Gastrocnemius medialis (tissue), 4 donors: ENCODE data around the gene XPO6. TPM values are rescaled to one million over a fixed set of nuclear protein-coding genes. Genes with fewer than 3 reads are reported as not detected.

ENCODE experiments used
- ATAC-seq, 2 donors: fragments of 150-250 bp; one replicate each; pipeline ENCODE4 v1.9.1; 2016
- DNase-seq, 2 donors: peaks; one replicate each; pipeline ENCODE4 v3.0.0-alpha.2; 2019
- H3K27ac ChIP-seq, 4 donors: fragments of 200-600 bp; sonication (generic); 1 replicate in 1 of 4; 2 replicates in 3 of 4; pipeline ENCODE4 v1.5.1; 2016 to 2018; ENCODE audit warnings: mild to moderate bottlenecking in 2 of 4, moderate library complexity in 1 of 4
- H3K27me3 ChIP-seq, 3 donors: fragments of 200-600 bp; sonication (generic) in 2 of 3; 1 replicate in 1 of 3; 2 replicates in 2 of 3; pipeline versions ENCODE4 v1.5.1 to v1.6.0; 2016 to 2019; ENCODE audit warnings: mild to moderate bottlenecking in 1 of 3, moderate library complexity in 1 of 3
- H3K36me3 ChIP-seq, 2 donors: fragments of 200-600 bp; sonication (generic) in 1 of 2; one replicate each; pipeline ENCODE4 v1.5.1; 2017 to 2018
- H3K4me1 ChIP-seq, 2 donors: fragments of 200-600 bp; sonication (generic) in 1 of 2; one replicate each; pipeline ENCODE4 v1.5.1; 2016 to 2017; ENCODE audit warnings: mild to moderate bottlenecking in 2 of 2
- H3K4me3 ChIP-seq, 4 donors: fragments of 200-600 bp; sonication (generic) in 3 of 4; 1 replicate in 1 of 4; 2 replicates in 3 of 4; pipeline ENCODE4 v1.5.1; 2016 to 2019; ENCODE audit warnings: mild to moderate bottlenecking in 2 of 4
- H3K9me3 ChIP-seq, 3 donors: fragments of 200-600 bp; sonication (generic) in 2 of 3; 1 replicate in 1 of 3; 2 replicates in 2 of 3; pipeline ENCODE4 v1.5.1; 2016 to 2019
- POLR2A ChIP-seq, 2 donors: fragments of 450-650 bp; IDR thresholded peaks; one replicate each; pipeline ENCODE4 v1.6.1; 2017; ENCODE audit warnings: antibody characterized with exemption in 2 of 2, mild to moderate bottlenecking in 2 of 2, moderate library complexity in 2 of 2
- in situ Hi-C, 4 donors: fragments of 200-750 bp; cut with MboI; loops; one replicate each; pipeline versions ENCODE4 v1.15.0 to v1.8.0; 2017; ENCODE audit warnings: low sequenced_read_pairs in 4 of 4
- intact Hi-C: fragments of 100-400 bp; cut with DNase I; formaldehyde crosslinking; loops from one replicate; pipeline ENCODE4 v1.15.1; 2023; ENCODE audit warnings: low total_unique reads
- total RNA-seq, 4 donors: library from RNA; depleted of rRNA; stranded (reverse); fragments of >200 nt; gene quantifications; one replicate each; pipeline versions ENCODE4 v1.1.0 to v1.2.3, GENCODE V29; 2016
- TF ChIP-seq, protein P1 (sequence below), 5 experiments: fragments of 450-650 bp in 3 of 5; fragments of 200-600 bp in 2 of 5; sonication (generic) in 2 of 5; IDR thresholded peaks in 4 of 5; conservative IDR thresholded peaks in 1 of 5; 1 replicate in 4 of 5; 2 replicates in 1 of 5; pipeline ENCODE4 v1.5.1; 2016 to 2019; ENCODE audit warnings: antibody characterized with exemption in 5 of 5, mild to moderate bottlenecking in 3 of 5, moderate library complexity in 3 of 5

XPO6 gene
- total RNA-seq, 4 donors from 2014 or later, result 20.9 to 40.1 (median 29.6) TPM

DNA sequence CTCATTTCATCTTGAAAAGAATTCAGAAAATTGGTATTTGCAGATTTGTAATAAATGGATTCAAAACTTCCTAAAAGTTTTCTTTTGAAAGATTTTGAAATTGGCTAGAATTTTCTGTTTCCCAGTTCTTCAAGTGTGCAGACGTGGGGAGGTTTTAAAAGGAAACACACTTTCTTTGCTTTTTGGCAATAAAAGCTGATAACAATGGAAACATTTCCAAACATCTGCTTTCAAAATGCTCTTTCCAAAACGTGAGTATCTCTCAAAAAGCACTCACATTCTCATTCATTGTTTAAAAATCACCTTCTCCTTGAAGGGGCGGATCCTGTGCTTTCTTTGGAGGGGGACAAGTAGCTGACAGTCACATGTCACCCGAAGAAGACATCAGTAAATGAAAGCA is 139.7 kb downstream of the XPO6 start:
- ATAC-seq (no peak), DNase-seq (no peak)
- H3K27ac ChIP-seq, result no peak overlapping the region
- no peak overlapping the region for H3K4me3 ChIP-seq
- H3K9me3 ChIP-seq, result no peaks in the 10 kb centered on the region
- no peaks in the 10 kb centered on the region for H3K36me3 ChIP-seq
- no peak for TF ChIP-seq POLR2A (IDR thresholded peaks at IDR 0.05)
- TF ChIP-seq, protein P1, sequence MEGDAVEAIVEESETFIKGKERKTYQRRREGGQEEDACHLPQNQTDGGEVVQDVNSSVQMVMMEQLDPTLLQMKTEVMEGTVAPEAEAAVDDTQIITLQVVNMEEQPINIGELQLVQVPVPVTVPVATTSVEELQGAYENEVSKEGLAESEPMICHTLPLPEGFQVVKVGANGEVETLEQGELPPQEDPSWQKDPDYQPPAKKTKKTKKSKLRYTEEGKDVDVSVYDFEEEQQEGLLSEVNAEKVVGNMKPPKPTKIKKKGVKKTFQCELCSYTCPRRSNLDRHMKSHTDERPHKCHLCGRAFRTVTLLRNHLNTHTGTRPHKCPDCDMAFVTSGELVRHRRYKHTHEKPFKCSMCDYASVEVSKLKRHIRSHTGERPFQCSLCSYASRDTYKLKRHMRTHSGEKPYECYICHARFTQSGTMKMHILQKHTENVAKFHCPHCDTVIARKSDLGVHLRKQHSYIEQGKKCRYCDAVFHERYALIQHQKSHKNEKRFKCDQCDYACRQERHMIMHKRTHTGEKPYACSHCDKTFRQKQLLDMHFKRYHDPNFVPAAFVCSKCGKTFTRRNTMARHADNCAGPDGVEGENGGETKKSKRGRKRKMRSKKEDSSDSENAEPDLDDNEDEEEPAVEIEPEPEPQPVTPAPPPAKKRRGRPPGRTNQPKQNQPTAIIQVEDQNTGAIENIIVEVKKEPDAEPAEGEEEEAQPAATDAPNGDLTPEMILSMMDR (IDR thresholded peaks at IDR 0.05 in 4 of 5, conservative IDR thresholded peaks at IDR 0.05 in 1 of 5), result no peak
- intact Hi-C loops (no loop called here), in situ Hi-C loops (loop anchor here in 3 of 4 donors (25.0 kb wide), 1 partner anchor 435 kb away; no protein-coding TSS in a partner anchor)
- H3K27me3 ChIP-seq, result peaks cover 0 to 3% (median 0%) of the 10 kb centered on the region in 3 donors
- peaks cover 6 to 7% of the 10 kb centered on the region in 2 donors for H3K4me1 ChIP-seq

DNA sequence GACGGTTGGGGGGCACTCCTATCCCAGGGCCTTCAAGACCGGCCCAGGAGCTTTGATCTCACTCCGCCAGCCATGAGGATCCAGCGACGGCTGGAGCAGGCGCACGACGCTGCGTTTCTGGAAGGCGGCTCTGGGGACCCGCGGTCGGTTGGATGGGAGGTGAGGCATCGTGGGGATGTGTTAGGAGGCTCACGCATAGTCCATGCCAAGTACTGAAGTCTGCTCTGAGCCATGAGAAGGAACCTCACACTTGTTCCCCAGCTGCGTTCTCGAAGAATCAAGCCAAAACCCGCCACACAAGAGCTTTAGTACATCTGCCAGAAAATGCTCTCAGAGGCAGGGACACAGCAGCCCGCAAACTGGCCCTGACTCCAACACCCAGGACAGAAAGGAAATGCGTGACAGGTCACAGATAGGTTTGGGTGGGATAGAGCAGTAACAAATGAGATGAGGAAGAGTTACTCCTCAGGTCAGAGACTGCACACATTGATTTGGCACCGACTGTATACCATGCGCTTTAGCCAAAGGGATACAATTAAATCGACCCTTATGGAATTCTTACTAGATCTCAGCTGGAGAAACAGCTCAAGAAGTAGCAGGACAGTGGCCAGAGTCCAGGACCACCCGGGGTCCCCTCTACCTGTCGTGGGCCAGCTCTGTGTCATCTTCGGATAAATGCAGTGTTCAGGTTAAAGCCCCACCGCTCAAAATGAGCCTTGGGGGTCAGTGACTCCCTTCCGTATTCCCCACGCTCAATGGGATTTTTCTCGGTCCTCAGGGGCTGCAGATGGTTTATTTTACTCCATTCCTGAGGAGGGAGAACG is 141.6 kb downstream of the XPO6 start:
- TF ChIP-seq, protein P1 (IDR thresholded peaks at IDR 0.05 in 4 of 5, conservative IDR thresholded peaks at IDR 0.05 in 1 of 5), result no peak
- TF ChIP-seq POLR2A (IDR thresholded peaks at IDR 0.05), result no peak
- Histone ChIP-seq H3K4me3 (no peak overlapping the region), H3K4me1 (peaks cover 6 to 7% of the 10 kb centered on the region in 2 donors), H3K9me3 (no peaks in the 10 kb centered on the region), H3K36me3 (no peaks in the 10 kb centered on the region), H3K27me3 (peaks cover 0 to 3% (median 0%) of the 10 kb centered on the region in 3 donors), H3K27ac (no peak overlapping the region)
- in situ Hi-C loops (loop anchor here in 3 of 4 donors (25.0 kb wide), 1 partner anchor 433 kb away; no protein-coding TSS in a partner anchor), intact Hi-C loops (loop anchor here (1.0 kb wide), 1 partner anchor 98 kb away; no protein-coding TSS in a partner anchor)
- ATAC-seq, result no peak
- no peak for DNase-seq

DNA sequence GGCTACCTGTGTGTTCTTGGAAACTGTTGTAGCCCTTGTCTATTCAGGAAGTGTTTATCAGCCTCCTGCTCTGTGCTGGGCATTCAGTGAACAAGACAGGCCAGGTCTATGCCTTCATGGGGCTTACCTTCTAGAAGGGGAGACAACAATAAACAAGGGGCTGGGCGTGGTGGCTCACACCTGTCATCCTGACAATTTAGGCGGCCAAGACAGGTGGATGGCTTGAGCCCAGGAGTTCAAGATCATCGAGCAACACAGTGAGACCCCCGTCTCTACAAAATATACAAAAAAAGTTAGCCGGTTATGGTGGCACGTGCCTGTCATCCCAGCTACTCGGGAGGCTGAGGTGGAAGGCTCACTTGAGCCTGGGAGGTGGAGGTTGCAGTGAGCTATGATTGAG is 142.8 kb downstream of the XPO6 start:
- in situ Hi-C loops (loop anchor here in 3 of 4 donors (25.0 kb wide), 1 partner anchor 432 kb away; no protein-coding TSS in a partner anchor), intact Hi-C loops (no loop called here)
- no peak for DNase-seq

DNA sequence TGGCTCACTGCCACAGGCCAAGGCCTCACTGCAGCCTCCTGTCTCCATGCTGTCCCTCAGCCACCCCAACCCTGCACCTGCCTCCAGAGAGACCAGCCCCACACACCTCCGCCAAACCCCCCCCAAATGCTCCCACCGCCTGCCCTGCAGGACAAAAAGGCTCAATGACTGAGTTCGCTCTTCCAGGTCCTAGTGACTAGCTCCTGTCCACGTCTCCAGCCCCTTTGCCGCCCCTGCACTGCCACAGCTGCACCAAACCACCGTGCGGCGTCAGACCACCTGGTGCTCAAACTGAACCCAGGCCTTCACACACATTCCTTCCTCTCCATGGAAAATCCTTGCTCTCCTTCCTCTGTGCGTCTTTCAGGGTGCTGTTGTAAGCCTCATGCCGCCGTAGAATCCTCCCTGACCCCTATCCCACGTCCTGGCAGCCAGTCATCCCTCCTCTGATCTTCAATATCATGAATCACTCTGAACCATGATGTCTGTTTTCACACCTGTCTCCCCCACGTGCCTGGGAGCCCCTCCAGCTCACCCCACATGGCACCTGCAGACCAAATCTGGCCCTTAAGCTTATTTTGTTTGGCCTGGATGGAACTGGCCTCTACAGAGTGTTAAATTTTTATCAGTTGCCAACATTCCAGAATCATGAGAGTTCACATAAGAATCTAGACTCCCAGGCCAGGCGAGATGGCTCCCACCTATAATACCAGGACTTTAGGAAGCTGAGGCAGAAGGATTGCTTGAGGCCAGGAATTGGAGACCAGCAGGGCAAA is 144.0 kb downstream of the XPO6 start:
- Histone ChIP-seq H3K4me1 (peaks cover 6 to 7% of the 10 kb centered on the region in 2 donors), H3K4me3 (no peak overlapping the region), H3K36me3 (no peaks in the 10 kb centered on the region), H3K27ac (no peak overlapping the region), H3K9me3 (no peaks in the 10 kb centered on the region), H3K27me3 (peaks cover 6 to 9% (median 7%) of the 10 kb centered on the region in 3 donors)
- in situ Hi-C loops (loop anchor here in 3 of 4 donors (25.0 kb wide), 1 partner anchor 430 kb away; no protein-coding TSS in a partner anchor), intact Hi-C loops (loop anchor here (1.0 kb wide), 1 partner anchor 25 kb away; no protein-coding TSS in a partner anchor)
- DNase-seq (no peak), ATAC-seq (peak in 1 of 2 donors; percentile 33)
- TF ChIP-seq, protein P1 (IDR thresholded peaks at IDR 0.05 in 4 of 5, conservative IDR thresholded peaks at IDR 0.05 in 1 of 5), result no peak
- TF ChIP-seq POLR2A (IDR thresholded peaks at IDR 0.05), result no peak

More for the DNA sequence above, 142.8 kb downstream of the XPO6 start:
- Histone ChIP-seq H3K4me1 (peaks cover 6 to 7% of the 10 kb centered on the region in 2 donors), H3K36me3 (no peaks in the 10 kb centered on the region), H3K9me3 (no peaks in the 10 kb centered on the region), H3K27me3 (peaks cover 3 to 7% (median 5%) of the 10 kb centered on the region in 3 donors), H3K27ac (no peak overlapping the region), H3K4me3 (no peak overlapping the region)
- ATAC-seq, result no peak
- TF ChIP-seq, protein P1 (IDR thresholded peaks at IDR 0.05 in 4 of 5, conservative IDR thresholded peaks at IDR 0.05 in 1 of 5), result no peak
- TF ChIP-seq POLR2A (IDR thresholded peaks at IDR 0.05), result no peak
